ENCODE results near the gene DUSP8.

- TF ChIP-seq POLR2A (IDR thresholded peaks at IDR 0.05; ENCODE audit: low read length) (no peak), GATA1 (IDR thresholded peaks at IDR 0.05; ENCODE audit: low read depth, low read length) (no peak)
Observed at GRCh38 chr11:1561955-1562354, 10.1 kb downstream of the DUSP8 start.
